Activated gamma-delta T cell (primary cell): Measurements from ENCODE around the gene GTF2H1.

ENCODE experiments used
- DNase-seq: peaks from one replicate; lab custom pipeline; 2025; lab: John Stamatoyannopoulos, UW
- total RNA-seq, 2 donors: gene quantifications; one replicate each; lab custom pipeline; 2026; lab: John Stamatoyannopoulos, UW

The GTF2H1 gene
- 79.6 to 88.5 reads per million in 2 donors for total RNA-seq

DNA sequence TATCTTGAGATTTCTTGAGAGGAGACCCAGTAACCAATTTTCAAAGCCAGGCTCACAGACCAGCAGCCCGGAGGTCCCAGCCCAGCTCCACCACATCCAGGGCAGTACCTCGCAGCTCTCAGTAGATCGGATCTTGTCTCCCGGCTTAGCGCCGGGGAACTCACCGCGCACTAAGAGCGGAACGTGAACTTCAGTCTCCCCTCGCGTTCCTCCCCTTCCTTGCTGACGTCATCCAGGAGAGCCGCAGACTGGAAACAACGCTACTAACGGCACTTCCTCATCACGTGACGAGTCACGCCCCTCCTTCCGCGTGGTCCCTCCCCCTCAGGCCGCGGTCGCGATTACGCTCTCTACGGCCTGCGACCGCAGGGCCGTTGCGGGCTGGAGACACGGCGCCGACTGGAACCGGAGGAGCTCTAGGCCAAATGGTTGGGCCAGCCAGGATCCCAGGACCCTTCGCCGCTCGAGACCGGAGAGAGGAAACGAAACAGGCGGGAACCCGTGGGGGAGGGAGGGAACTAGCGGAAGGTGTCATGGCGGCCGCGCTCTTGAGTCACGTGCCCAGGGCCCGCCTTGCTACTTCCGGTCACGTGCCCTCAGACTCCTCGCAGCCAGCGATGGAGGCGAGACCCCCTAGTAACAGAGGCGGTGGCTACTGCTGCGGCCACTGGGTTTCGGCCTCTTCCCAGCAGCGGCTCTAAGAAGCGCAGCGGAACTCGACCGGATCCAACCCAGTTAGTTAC is at the start of gene GTF2H1, which contains the start of gene HPS5:
Gene GTF2H1, plus strand, starts transcription at position 599 of the 743 bp plus-strand sequence. CDS start 10,508 bp downstream, outside the sequence.
Gene HPS5, minus strand, starts transcription at position 172 of the 743 bp plus-strand sequence. CDS start 4,282 bp downstream, outside the sequence.
- peak; percentile 82 for DNase-seq

GRCh38 chr11:18277565-18278271 is 44.6 kb upstream of the GTF2H1 start:
- no peak for DNase-seq

GRCh38 chr11:18280438-18281045 is 41.8 kb upstream of the GTF2H1 start:
- DNase-seq, result no peak

- DNase-seq, result no peak
Measured at GRCh38 chr11:18282626-18283025, 39.7 kb upstream of the GTF2H1 start.

DNA sequence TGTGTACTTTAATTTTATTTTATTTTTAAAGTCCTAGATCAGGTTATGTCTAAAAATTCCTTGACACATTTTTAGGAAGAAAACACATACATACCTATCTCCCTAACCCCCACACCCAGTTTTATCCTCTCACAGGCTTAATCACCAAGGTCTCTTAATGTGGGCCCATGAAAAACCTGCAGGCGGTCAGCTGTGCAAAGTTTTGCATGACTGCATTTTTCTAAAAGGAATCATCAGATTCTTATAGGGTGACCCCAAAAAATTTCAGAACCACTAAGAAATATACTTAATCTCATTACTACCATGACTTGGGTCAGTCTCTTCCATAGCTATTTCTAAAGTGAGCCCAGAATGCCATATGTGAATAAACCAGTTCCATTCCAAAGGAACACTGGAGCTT is 36.5 kb upstream of the GTF2H1 start:
- no peak for DNase-seq

DNA sequence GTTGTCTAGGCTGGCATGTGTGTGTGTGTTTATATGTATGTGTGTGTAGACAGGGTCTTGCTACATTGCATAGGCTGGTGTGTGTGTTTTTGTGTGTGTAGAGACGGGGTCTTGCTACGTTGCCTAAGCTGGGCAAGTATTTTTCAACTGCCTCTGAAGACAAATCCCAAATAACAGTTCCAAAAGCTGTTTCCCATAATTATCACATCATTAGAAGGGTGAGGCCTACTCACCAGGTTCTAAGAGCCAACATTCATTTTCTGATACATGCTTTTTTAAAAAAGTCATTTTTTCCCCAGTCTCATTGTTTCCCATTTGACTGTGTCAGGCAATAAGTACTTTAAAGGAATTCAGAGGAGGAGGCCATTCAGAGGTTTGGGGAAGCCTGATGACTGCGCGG is 33.5 kb upstream of the GTF2H1 start:
- no peak for DNase-seq

- no peak for DNase-seq
Measured at GRCh38 chr11:18294862-18295261, 27.5 kb upstream of the GTF2H1 start.

DNA sequence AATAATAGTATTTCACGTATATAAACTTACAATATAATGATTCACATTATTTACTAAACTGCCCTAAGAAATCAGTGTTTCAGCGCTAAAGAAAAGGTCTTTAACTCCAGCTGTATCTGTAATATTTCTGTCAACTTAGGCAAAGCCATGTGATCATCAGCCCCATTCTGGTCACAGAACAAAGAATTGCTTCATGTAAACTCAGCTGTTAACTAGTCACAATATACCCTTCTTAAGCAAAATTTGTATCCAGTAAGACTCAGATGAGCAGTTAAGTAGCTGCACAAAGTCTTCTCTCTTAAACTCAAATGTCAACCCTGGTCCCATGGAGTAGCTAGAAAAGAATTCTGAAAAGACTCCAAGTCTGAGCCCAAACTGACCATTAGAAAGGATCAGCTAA is 27.1 kb upstream of the GTF2H1 start:
- DNase-seq, result no peak

- no peak for DNase-seq
Measured at GRCh38 chr11:18299721-18300120, 22.6 kb upstream of the GTF2H1 start.

DNA sequence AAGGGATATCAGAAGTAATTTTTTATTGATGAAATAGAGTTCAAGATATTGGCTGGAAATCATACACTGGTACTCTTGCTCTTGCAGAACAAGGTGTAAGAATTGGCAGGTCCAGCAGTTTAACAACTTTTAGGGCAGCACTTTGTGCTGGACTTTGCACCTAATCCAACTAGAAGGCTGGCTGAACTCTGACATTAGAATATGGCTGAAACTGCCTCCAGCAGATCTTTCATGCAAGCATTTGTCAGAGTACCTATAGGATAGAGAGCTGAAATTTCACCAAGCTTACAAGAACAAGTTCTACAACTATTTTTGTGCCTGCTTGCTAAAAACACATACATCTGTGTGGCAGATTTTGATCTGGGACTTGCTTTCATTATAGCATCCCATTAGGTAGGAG is 17.6 kb upstream of the GTF2H1 start:
- DNase-seq, result no peak

GRCh38 chr11:18307461-18308139 is 14.8 kb upstream of the GTF2H1 start:
- DNase-seq, result no peak

GRCh38 chr11:18308242-18308641 is 14.1 kb upstream of the GTF2H1 start:
- no peak for DNase-seq

- DNase-seq, result no peak
Measured at GRCh38 chr11:18309691-18310090, 12.7 kb upstream of the GTF2H1 start.

GRCh38 chr11:18310800-18311340 is 11.5 kb upstream of the GTF2H1 start:
- DNase-seq, result no peak

GRCh38 chr11:18312012-18312411 is 10.4 kb upstream of the GTF2H1 start:
- no peak for DNase-seq

DNA sequence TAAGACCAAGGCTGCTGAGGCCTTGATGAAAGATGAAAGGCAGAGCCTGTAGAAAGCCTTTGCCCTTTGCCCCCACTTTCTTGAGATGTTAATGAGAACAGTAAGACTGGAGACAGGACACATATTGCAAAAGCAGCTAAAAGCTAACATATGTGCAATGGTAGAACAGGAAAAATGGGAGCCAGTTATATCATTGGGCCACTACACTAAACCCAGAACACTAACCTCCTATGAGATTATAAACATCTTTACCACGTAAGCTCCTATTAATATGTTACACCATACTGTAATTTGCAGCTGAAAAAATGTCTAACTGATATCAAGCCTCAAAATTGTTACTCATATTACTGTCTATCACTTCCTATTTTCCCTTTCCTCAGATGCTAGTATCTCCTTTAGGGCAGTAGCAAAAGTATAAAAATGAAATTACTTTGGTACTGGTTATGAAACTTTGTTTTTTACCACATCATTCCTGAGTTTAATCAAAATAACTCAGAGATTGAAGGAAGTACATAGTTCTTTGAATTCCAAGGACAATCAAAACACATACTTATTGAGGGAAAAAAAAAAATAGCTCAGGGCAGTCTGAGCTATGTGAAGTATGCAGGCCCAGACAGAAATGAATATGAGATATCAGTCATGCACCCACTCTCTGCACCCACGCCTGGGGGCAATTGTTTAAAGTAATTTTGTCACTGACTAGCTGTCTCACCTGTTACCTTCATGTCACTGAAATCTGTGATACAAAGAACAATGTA is 9.5 kb upstream of the GTF2H1 start:
- no peak for DNase-seq

- DNase-seq, result no peak
Measured at GRCh38 chr11:18313965-18314763, 8.2 kb upstream of the GTF2H1 start.

- DNase-seq, result no peak
Measured at GRCh38 chr11:18314784-18315523, 7.4 kb upstream of the GTF2H1 start.

- no peak for DNase-seq
Measured at GRCh38 chr11:18315893-18316292, 6.5 kb upstream of the GTF2H1 start.

GRCh38 chr11:18317551-18317950 is 4.8 kb upstream of the GTF2H1 start:
- DNase-seq, result no peak
